Measurements from ENCODE around the gene SCFD2.

Gene SCFD2

GRCh38 chr4:52948057-52948423, 417.8 kb downstream of the SCFD2 start:
- DNase-seq (ENCODE audit: low read depth in 1 of 2, low spot score in 1 of 2), result no peak
- Histone ChIP-seq H3K4me3 (replicated peaks; ENCODE audit: insufficient read depth, low read length) (no peak overlapping the region), H3K27ac (replicated peaks) (no peak overlapping the region), H3K27me3 (ENCODE audit: insufficient read depth, poor library complexity, severe bottlenecking) (no peaks in the 10 kb centered on the region)
- no peak for TF ChIP-seq POLR2AphosphoS5 (IDR thresholded peaks at IDR 0.05; ENCODE audit: low read depth)
- no peak for TF ChIP-seq SPI1 (IDR thresholded peaks at IDR 0.05; ENCODE audit: borderline replicate concordance, low read depth)
- TF ChIP-seq REST (IDR thresholded peaks at IDR 0.05; ENCODE audit: insufficient replicate concordance, low read depth), result no peak

GRCh38 chr4:52947401-52948056, 418.3 kb downstream of the SCFD2 start:
- no peaks in the 10 kb centered on the region for H3K27me3 ChIP-seq (ENCODE audit: insufficient read depth, poor library complexity, severe bottlenecking)
- H3K27ac ChIP-seq (replicated peaks), result no peak overlapping the region
- no peak overlapping the region for H3K4me3 ChIP-seq (replicated peaks; ENCODE audit: insufficient read depth, low read length)
- TF ChIP-seq SPI1 (IDR thresholded peaks at IDR 0.05; ENCODE audit: borderline replicate concordance, low read depth) (no peak), REST (IDR thresholded peaks at IDR 0.05; ENCODE audit: insufficient replicate concordance, low read depth) (no peak), GABPA (IDR thresholded peaks at IDR 0.05; ENCODE audit: low read depth) (no peak), POLR2AphosphoS5 (IDR thresholded peaks at IDR 0.05; ENCODE audit: low read depth) (no peak)
- TF ChIP-seq, protein P1, sequence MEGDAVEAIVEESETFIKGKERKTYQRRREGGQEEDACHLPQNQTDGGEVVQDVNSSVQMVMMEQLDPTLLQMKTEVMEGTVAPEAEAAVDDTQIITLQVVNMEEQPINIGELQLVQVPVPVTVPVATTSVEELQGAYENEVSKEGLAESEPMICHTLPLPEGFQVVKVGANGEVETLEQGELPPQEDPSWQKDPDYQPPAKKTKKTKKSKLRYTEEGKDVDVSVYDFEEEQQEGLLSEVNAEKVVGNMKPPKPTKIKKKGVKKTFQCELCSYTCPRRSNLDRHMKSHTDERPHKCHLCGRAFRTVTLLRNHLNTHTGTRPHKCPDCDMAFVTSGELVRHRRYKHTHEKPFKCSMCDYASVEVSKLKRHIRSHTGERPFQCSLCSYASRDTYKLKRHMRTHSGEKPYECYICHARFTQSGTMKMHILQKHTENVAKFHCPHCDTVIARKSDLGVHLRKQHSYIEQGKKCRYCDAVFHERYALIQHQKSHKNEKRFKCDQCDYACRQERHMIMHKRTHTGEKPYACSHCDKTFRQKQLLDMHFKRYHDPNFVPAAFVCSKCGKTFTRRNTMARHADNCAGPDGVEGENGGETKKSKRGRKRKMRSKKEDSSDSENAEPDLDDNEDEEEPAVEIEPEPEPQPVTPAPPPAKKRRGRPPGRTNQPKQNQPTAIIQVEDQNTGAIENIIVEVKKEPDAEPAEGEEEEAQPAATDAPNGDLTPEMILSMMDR (IDR thresholded peaks at IDR 0.05; ENCODE audit: insufficient read depth, low read length), result no peak
- DNase-seq (ENCODE audit: low read depth in 1 of 2, low spot score in 1 of 2), result no peak

DNA sequence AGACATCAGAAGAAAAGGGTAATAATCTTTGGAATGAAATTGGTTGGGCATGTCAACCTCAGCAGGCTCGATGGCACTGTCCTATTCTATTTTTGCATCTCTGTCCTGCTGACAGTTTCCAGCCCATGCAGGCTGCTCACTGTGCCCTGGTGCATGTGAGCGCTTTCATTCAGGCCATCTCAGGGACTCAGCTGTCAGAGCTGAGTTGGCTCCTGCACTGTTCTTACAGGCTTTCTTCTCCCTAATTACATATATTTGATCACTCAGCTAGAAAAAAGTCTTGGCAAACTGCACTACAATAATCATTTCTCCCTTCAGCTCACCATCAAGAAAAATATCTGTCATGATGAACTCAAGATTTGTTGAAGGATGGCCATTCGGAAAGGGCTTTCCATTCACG, 419.0 kb downstream of the SCFD2 start:
- no peaks in the 10 kb centered on the region for H3K27me3 ChIP-seq (ENCODE audit: insufficient read depth, poor library complexity, severe bottlenecking)
- no peak for DNase-seq (ENCODE audit: low read depth in 1 of 2, low spot score in 1 of 2)
- no peak overlapping the region for H3K4me3 ChIP-seq (replicated peaks; ENCODE audit: insufficient read depth, low read length)
- TF ChIP-seq REST (IDR thresholded peaks at IDR 0.05; ENCODE audit: insufficient replicate concordance, low read depth) (no peak), POLR2AphosphoS5 (IDR thresholded peaks at IDR 0.05; ENCODE audit: low read depth) (no peak), GABPA (IDR thresholded peaks at IDR 0.05; ENCODE audit: low read depth) (no peak), SPI1 (IDR thresholded peaks at IDR 0.05; ENCODE audit: borderline replicate concordance, low read depth) (no peak)
- TF ChIP-seq, protein P1 (IDR thresholded peaks at IDR 0.05; ENCODE audit: insufficient read depth, low read length), result no peak
- H3K27ac ChIP-seq (replicated peaks), result no peak overlapping the region

All from HL-60 (cell line).